ENCODE measurements around the gene PJA2. TPM values are rescaled to one million over a fixed set of nuclear protein-coding genes. Genes with fewer than 3 reads are reported as not detected.
"Not testable (repeated sequence)": the region's sequence is repeated elsewhere in the genome, so short reads cannot be mapped to it uniquely, and the experiment has no call there.

The PJA2 gene
- 89.6 TPM for total RNA-seq

GRCh38 chr5:109409844-109410388 lies at the start of gene PJA2:
PJA2 (minus strand) TSS chr5:109409974; CDS start chr5:109383433, 26,541 bp downstream.
- peak; percentile 98 for DNase-seq (ENCODE audit: low spot score)

- DNase-seq (ENCODE audit: low spot score) = peak; percentile 71
Measured at GRCh38 chr5:109455598-109456096, 45.9 kb upstream of the PJA2 start.

GRCh38 chr5:109454731-109455505 lies 45.1 kb upstream of the PJA2 start:
- no peak for DNase-seq (ENCODE audit: low spot score)

GRCh38 chr5:109453251-109453650 lies 43.5 kb upstream of the PJA2 start:
- no peak for DNase-seq (ENCODE audit: low spot score)

GRCh38 chr5:109452661-109453060 lies 42.9 kb upstream of the PJA2 start:
- DNase-seq (ENCODE audit: low spot score) = no peak

GRCh38 chr5:109451146-109451545 lies 41.4 kb upstream of the PJA2 start:
- no peak for DNase-seq (ENCODE audit: low spot score)

- no peak for DNase-seq (ENCODE audit: low spot score)
Measured at GRCh38 chr5:109450129-109450877, 40.5 kb upstream of the PJA2 start.

GRCh38 chr5:109448838-109449237 lies 39.1 kb upstream of the PJA2 start:
- DNase-seq (ENCODE audit: low spot score) = no peak

GRCh38 chr5:109439590-109439989 lies 29.8 kb upstream of the PJA2 start:
- no peak for DNase-seq (ENCODE audit: low spot score)

- DNase-seq (ENCODE audit: low spot score) = no peak
Measured at GRCh38 chr5:109426075-109426474, 16.3 kb upstream of the PJA2 start.

- DNase-seq (ENCODE audit: low spot score) = not testable (repeated sequence)
Measured at GRCh38 chr5:109425521-109425920, 15.7 kb upstream of the PJA2 start.

- DNase-seq (ENCODE audit: low spot score) = no peak
Measured at GRCh38 chr5:109421956-109422355, 12.2 kb upstream of the PJA2 start.

GRCh38 chr5:109418712-109419352 lies 9.1 kb upstream of the PJA2 start:
- DNase-seq (ENCODE audit: low spot score) = no peak

- DNase-seq (ENCODE audit: low spot score) = no peak
Measured at GRCh38 chr5:109416882-109417281, 7.1 kb upstream of the PJA2 start.

GRCh38 chr5:109413921-109414461 lies 4.2 kb upstream of the PJA2 start:
- not testable (repeated sequence) for DNase-seq (ENCODE audit: low spot score)

- DNase-seq (ENCODE audit: low spot score) = no peak
Measured at GRCh38 chr5:109413458-109413857, 3.7 kb upstream of the PJA2 start.

- no peak for DNase-seq (ENCODE audit: low spot score)
Measured at GRCh38 chr5:109412981-109413402, 3.2 kb upstream of the PJA2 start.

- DNase-seq (ENCODE audit: low spot score) = no peak
Measured at GRCh38 chr5:109411627-109412026, 1.9 kb upstream of the PJA2 start.

GRCh38 chr5:109411149-109411514 lies 1.4 kb upstream of the PJA2 start:
- no peak for DNase-seq (ENCODE audit: low spot score)

- DNase-seq (ENCODE audit: low spot score) = peak; percentile 79
Measured at GRCh38 chr5:109410389-109411148, 795 bp upstream of the PJA2 start.
